ENCODE measurements around the gene FTSJ3.
A peak's percentile ranks its signal among the peaks of the same experiment; 100 is the strongest.

The FTSJ3 gene

DNA sequence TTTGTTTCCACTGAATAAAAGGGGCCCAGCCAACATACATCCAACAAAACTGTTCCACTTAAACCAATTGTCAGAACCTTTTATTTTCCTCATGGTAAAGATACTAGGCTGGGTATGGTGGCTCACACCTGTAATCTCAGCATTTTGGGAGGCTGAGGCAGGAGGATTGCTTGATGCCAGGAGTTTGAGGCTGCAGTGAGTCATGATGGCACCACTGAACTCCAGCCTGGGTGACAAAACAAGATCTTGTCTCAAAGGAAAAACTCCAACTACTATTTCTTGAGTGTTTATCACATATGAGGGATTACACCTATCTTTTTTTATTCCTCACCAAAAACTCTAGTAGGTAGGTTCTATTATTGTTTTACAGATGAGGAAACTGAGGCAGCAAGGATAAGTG is 4.9 kb downstream of the FTSJ3 start:
- 0 out of 20 replicates have a peak overlapping the region, but pooled peaks of 1 of the 10 experiments have one; percentile 41 for H3K4me3 ChIP-seq
- peaks cover 82 to 85% (median 84%) of the 10 kb centered on the region in 11 experiments for H3K36me3 ChIP-seq
- H3K9me3 ChIP-seq (replicated peaks in 1 of 11), result no peaks in the 10 kb centered on the region
- TF ChIP-seq Cebpa-rat (IDR thresholded peaks at IDR 0.05), result no peak
- H3K27me3 ChIP-seq, result no peaks in the 10 kb centered on the region
- H3K27ac ChIP-seq, result peak overlapping the region in 4 of 11 experiments; percentile 43 to 86 (median 81); a peak in 5 of 22 replicates
- H3K4me2 ChIP-seq, result peak overlapping the region in 10 of 11 experiments; percentile 45 to 87 (median 80); a peak in 18 of 22 replicates
- peak overlapping the region in 6 of 11 experiments; percentile 40 to 71 (median 66); a peak in 6 of 22 replicates for H3K9ac ChIP-seq
- H3K4me1 ChIP-seq, result peaks cover 51 to 83% (median 74%) of the 10 kb centered on the region in 10 experiments
- H4K20me1 ChIP-seq, result peaks cover 21 to 88% (median 53%) of the 10 kb centered on the region in 11 experiments; a peak in 19 of 22 replicates

DNA sequence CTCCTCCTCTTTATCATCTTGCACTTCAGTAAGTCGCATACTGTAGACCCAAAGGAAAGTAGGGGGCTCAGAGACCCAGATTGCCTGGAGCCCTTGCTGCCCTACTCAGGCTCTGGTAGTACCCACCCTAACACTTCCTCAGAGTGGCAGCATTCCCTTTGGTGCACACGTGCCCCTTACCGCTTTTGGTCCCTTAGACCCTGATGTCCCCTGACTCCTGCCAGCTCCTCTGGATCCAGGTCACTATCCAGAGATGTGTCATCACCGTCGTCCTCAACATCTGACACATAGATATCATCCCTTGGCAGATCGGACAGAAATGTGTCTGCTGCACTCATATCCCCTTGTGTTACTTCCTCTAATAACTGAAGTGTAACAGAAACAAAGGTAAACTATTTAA is 5.7 kb downstream of the FTSJ3 start:
- no peaks in the 10 kb centered on the region for H3K27me3 ChIP-seq
- H3K4me2 ChIP-seq, result peak overlapping the region; percentile 26 to 87 (median 79); a peak in 21 of 22 replicates
- peaks cover 21 to 96% (median 60%) of the 10 kb centered on the region in 11 experiments; a peak in 19 of 22 replicates for H4K20me1 ChIP-seq
- peak overlapping the region in 9 of 11 experiments; percentile 37 to 87 (median 80); a peak in 17 of 22 replicates for H3K27ac ChIP-seq
- H3K9me3 ChIP-seq (replicated peaks in 1 of 11), result no peaks in the 10 kb centered on the region
- peak overlapping the region in 7 of 10 experiments; percentile 26 to 52 (median 41); a peak in 11 of 20 replicates for H3K4me3 ChIP-seq
- TF ChIP-seq Cebpa-rat (IDR thresholded peaks at IDR 0.05), result no peak
- peaks cover 51 to 83% (median 74%) of the 10 kb centered on the region in 10 experiments for H3K4me1 ChIP-seq
- peak overlapping the region in 10 of 11 experiments; percentile 18 to 77 (median 60); a peak in 17 of 22 replicates for H3K9ac ChIP-seq
- peaks cover 89 to 92% (median 91%) of the 10 kb centered on the region in 11 experiments for H3K36me3 ChIP-seq

DNA sequence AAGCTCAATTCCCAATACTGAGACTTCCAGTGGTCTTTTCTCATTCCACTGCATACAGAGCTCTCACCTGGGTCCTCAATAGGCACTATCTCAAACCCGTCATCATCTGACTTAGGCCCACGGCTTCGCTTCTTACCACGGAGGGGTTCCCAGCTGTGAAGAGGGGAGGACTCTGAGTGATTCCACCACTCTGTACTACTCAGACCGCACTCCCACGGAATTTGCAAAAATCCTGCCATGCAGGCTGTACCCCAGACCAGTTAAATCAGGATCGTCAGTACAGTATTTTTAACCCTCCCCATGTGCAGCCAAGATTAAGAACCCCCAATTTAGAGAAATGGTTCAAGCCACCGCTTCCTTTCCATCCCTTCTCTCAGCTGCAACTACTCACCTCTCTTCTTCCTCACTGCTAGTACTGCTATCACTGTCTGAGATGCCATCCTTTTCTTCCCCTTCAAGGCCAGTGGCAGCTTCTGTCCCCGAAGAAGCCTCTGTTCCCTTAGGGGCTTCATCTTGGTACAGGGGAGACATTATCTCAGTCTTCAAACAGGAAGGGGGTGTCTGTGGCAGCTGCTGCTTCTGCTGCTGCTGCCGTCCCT is 6.4 kb downstream of the FTSJ3 start:
- peaks cover 20 to 94% (median 63%) of the 10 kb centered on the region in 11 experiments; a peak in 20 of 22 replicates for H4K20me1 ChIP-seq
- peak overlapping the region in 8 of 10 experiments; percentile 3 to 52 (median 38); a peak in 14 of 20 replicates for H3K4me3 ChIP-seq
- H3K27ac ChIP-seq, result peak overlapping the region in 9 of 11 experiments; percentile 37 to 87 (median 80); a peak in 17 of 22 replicates
- H3K4me2 ChIP-seq, result peak overlapping the region; percentile 26 to 87 (median 79); a peak in 20 of 22 replicates
- peaks cover 48 to 81% (median 72%) of the 10 kb centered on the region in 10 experiments for H3K4me1 ChIP-seq
- peak overlapping the region in 10 of 11 experiments; percentile 18 to 77 (median 60); a peak in 17 of 22 replicates for H3K9ac ChIP-seq
- TF ChIP-seq Cebpa-rat (IDR thresholded peaks at IDR 0.05), result no peak
- no peaks in the 10 kb centered on the region for H3K9me3 ChIP-seq (replicated peaks in 1 of 11)
- peaks cover 96 to 100% (median 99%) of the 10 kb centered on the region in 11 experiments for H3K36me3 ChIP-seq
- no peaks in the 10 kb centered on the region for H3K27me3 ChIP-seq

DNA sequence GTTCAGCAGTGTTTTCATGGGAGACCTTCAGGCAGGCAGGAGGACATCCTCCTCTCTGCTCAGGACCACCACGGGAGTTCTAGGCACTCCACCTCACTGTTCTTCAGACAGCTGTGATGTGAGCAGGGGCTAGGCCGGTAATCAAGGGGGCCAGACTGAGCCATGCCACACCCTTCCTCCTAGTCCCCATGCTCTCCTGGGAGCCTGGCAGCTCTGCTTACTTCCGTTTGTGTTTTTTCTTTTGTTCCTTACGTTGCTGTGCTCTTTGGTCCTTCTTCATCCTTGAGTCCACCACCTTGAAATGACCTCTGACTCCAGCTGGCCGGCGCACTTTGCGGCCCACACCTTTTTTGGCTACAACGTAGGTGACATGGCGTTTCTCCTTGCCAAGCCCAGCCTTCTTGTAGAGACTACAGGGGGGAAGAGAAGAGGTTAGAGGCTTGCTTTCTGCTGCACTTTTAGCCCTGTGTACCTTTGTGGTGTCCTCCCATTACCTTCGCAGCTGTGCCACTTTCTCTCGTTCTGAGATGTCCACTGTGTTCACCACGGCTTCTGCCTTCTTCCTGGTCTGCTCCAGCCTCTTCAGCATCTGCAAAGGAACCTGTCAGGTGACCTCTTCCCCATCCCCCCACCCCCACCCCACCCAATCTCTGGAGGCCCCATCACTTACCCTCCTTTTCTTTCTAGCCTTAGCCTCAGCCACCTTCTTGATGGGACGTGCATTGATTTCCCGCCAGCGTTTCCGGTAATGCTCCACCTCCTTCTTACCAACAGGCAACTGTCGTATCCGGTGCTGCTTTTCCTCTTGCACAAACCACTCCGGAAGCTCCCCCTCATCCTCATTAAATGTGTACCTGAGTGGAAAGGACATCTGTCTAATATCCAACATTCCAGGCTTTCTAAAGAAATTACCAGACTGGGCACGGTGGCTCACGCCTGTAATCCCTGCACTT is 7.6 kb downstream of the FTSJ3 start:
- Histone ChIP-seq H3K4me2 (peak overlapping the region; percentile 50 to 87 (median 79)), H3K9me3 (replicated peaks in 1 of 11) (no peaks in the 10 kb centered on the region), H4K20me1 (peaks cover 16 to 94% (median 69%) of the 10 kb centered on the region in 11 experiments; a peak in 20 of 22 replicates), H3K4me1 (peaks cover 36 to 68% (median 60%) of the 10 kb centered on the region in 10 experiments), H3K4me3 (peak overlapping the region in 8 of 10 experiments; percentile 30 to 54 (median 44); a peak in 13 of 20 replicates), H3K36me3 (peaks cover 98 to 100% (median 99%) of the 10 kb centered on the region in 11 experiments), H3K27ac (peak overlapping the region in 10 of 11 experiments; percentile 14 to 87 (median 80); a peak in 19 of 22 replicates), H3K9ac (peak overlapping the region in 10 of 11 experiments; percentile 22 to 78 (median 70); a peak in 17 of 22 replicates), H3K27me3 (no peaks in the 10 kb centered on the region)
- no peak for TF ChIP-seq Cebpa-rat (IDR thresholded peaks at IDR 0.05)

DNA sequence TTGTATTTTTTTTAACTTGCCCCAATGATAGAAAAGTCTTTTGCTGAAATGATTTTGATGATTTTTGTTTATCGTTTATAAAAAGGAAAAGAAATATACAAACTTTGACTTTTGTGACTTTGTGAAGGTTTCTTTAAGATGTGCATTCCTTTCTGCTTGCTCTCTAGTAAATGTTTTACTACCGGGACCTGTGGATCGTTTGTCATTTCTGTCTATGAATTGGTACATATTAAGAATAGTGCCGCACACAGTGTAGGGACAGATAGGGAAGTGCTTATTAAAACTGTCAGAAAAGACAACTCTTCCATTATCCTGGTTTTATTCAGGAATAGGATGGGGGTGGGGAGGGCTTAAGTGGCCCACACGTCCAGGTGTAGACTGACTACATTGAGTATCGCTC is 8.3 kb downstream of the FTSJ3 start:
- Histone ChIP-seq H3K4me1 (peaks cover 31 to 61% (median 53%) of the 10 kb centered on the region in 10 experiments), H3K4me2 (peak overlapping the region; percentile 50 to 87 (median 79)), H3K9me3 (replicated peaks in 1 of 11) (no peaks in the 10 kb centered on the region), H3K27me3 (no peaks in the 10 kb centered on the region), H3K9ac (peak overlapping the region in 10 of 11 experiments; percentile 22 to 78 (median 67); a peak in 16 of 22 replicates), H4K20me1 (peaks cover 16 to 94% (median 62%) of the 10 kb centered on the region in 11 experiments; a peak in 20 of 22 replicates), H3K36me3 (peaks cover 98 to 100% (median 99%) of the 10 kb centered on the region in 11 experiments), H3K27ac (peak overlapping the region in 10 of 11 experiments; percentile 14 to 87 (median 80); a peak in 19 of 22 replicates), H3K4me3 (peak overlapping the region in 7 of 10 experiments; percentile 30 to 54 (median 47); a peak in 8 of 20 replicates)
- no peak for TF ChIP-seq Cebpa-rat (IDR thresholded peaks at IDR 0.05)

DNA sequence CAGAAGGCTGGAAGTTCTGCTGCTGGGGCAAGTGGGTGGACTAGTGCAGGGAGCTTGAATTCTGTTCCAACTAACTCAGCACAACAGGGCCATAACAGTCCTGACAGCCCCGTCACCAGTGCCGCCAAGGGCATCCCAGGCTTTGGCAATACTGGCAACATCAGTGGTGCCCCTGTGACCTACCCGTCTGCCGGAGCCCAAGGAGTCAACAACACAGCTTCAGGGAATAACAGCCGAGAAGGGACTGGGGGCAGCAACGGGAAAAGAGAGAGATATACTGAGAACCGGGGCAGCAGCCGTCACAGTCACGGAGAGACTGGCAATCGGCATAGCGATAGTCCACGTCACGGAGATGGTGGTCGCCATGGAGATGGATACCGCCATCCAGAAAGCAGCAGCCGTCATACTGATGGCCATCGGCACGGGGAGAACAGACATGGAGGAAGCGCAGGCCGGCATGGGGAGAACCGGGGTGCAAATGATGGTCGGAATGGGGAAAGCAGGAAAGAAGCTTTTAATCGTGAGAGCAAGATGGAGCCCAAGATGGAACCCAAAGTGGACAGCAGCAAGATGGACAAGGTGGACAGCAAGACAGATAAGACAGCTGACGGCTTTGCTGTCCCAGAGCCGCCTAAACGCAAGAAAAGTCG is 9.6 kb downstream of the FTSJ3 start:
- Histone ChIP-seq H3K9ac (no peak overlapping the region), H4K20me1 (peaks cover 16 to 87% (median 49%) of the 10 kb centered on the region in 11 experiments; a peak in 20 of 22 replicates), H3K27me3 (no peaks in the 10 kb centered on the region), H3K36me3 (peaks cover 98 to 100% (median 99%) of the 10 kb centered on the region in 11 experiments), H3K4me3 (no peak overlapping the region), H3K4me2 (peak overlapping the region in 5 of 11 experiments; percentile 76 to 87 (median 81); a peak in 2 of 22 replicates), H3K4me1 (peaks cover 31 to 49% (median 46%) of the 10 kb centered on the region in 10 experiments), H3K27ac (peak overlapping the region in 3 of 11 experiments; percentile 82 to 87 (median 86); a peak in 5 of 22 replicates), H3K9me3 (replicated peaks in 1 of 11) (no peaks in the 10 kb centered on the region)
- TF ChIP-seq Cebpa-rat (IDR thresholded peaks at IDR 0.05), result no peak

DNA sequence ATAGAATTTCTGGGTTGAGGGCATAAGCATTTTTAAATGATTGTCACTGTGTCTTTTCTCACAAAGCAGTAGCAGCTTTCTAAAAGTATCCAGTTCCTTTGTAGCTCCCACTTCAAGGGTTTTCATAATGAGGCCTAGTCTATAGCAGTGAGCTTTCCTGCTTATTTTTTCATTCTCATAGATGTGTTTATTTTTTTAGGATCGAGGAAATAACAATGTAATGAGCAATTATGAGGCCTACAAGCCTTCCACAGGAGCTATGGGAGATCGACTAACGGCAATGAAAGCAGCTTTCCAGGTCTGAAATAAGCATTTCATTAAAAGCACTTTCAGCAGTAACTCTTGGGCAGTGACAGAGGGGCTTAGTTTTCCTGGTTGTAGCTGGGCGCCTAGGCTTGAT is 10.8 kb downstream of the FTSJ3 start:
- no peak for TF ChIP-seq Cebpa-rat (IDR thresholded peaks at IDR 0.05)
- Histone ChIP-seq H3K4me1 (peaks cover 25 to 37% (median 34%) of the 10 kb centered on the region in 10 experiments), H4K20me1 (peaks cover 11 to 75% (median 37%) of the 10 kb centered on the region in 11 experiments; a peak in 20 of 22 replicates), H3K36me3 (peaks cover 98 to 100% (median 99%) of the 10 kb centered on the region in 11 experiments), H3K9ac (no peak overlapping the region), H3K9me3 (replicated peaks in 1 of 11) (no peaks in the 10 kb centered on the region), H3K27ac (no peak overlapping the region), H3K4me3 (no peak overlapping the region), H3K27me3 (no peaks in the 10 kb centered on the region), H3K4me2 (no peak overlapping the region)
